PC-3 (cell line): ENCODE results near the gene CCL8. TPM values are rescaled to one million over a fixed set of nuclear protein-coding genes. Genes with fewer than 3 reads are reported as not detected.

Experiments
- ATAC-seq: fragments of 200-7000 bp; cut with Tn5 transposase; 2 replicates; pipeline ENCODE4 v1.9.1; 2020; ENCODE audit warnings: mild to moderate bottlenecking, moderate library complexity
- BruUV-seq: library from RNA; stranded (reverse); fragments of 400-500 nt; replicated peaks from 2 replicates; lab custom pipeline; 2021; lab: Mats Ljungman, UMichigan
- CTCF ChIA-PET: fragments of 300-600 bp; sonication (Branson Sonifier 250); formaldehyde crosslinking; loops from one replicate; lab custom pipeline; 2022; ENCODE audit warnings: antibody characterized with exemption; lab: Charles Lee
- POLR2A ChIA-PET: fragments of 300-600 bp; sonication (Branson Sonifier 250); formaldehyde crosslinking; loops from one replicate; lab custom pipeline; 2022; ENCODE audit warnings: antibody characterized with exemption; ENCODE audit not compliant: unreplicated experiment; lab: Charles Lee
- DNase-seq: peaks from one replicate; pipeline ENCODE4 v3.0.0-alpha.2; 2015
- H2AFZ ChIP-seq: fragments of 300-600 bp; sonication (generic); 2 replicates; pipeline ENCODE4 v1.6.0; 2016; ENCODE audit warnings: antibody characterized with exemption, low read length
- H3F3A ChIP-seq: fragments of 300-600 bp; sonication (generic); one replicate; pipeline ENCODE4 v1.6.0; 2017; ENCODE audit warnings: antibody characterized with exemption, low read length, control low read depth, mild to moderate bottlenecking; ENCODE audit not compliant: unreplicated experiment
- H3K27ac ChIP-seq: fragments of 300-600 bp; sonication (generic); 2 replicates; pipeline ENCODE4 v1.5.1; 2016; ENCODE audit warnings: mild to moderate bottlenecking, low read length
- H3K27me3 ChIP-seq: fragments of 300-600 bp; sonication (generic); 2 replicates; pipeline ENCODE4 v1.6.1; 2016; ENCODE audit warnings: low read length, mixed read lengths
- H3K36me3 ChIP-seq: fragments of 300-600 bp; sonication (generic); 2 replicates; pipeline ENCODE4 v1.6.1; 2016; ENCODE audit warnings: low read depth, mixed run types, low read length, mixed read lengths
- H3K4me1 ChIP-seq: fragments of 300-600 bp; sonication (generic); 2 replicates; pipeline ENCODE4 v1.5.1; 2016; ENCODE audit warnings: low read length; ENCODE audit not compliant: insufficient read depth
- H3K4me2 ChIP-seq: fragments of 300-600 bp; sonication (generic); 2 replicates; pipeline ENCODE4 v1.6.0; 2016; ENCODE audit warnings: low read length
- H3K4me3 ChIP-seq: fragments of 300-600 bp; sonication (generic); 2 replicates; pipeline ENCODE4 v1.5.1; 2016; ENCODE audit warnings: mild to moderate bottlenecking, low read length, mixed read lengths
- H3K79me2 ChIP-seq: fragments of 300-600 bp; sonication (generic); 2 replicates; pipeline ENCODE4 v1.6.1; 2017; ENCODE audit warnings: low read length, mixed read lengths
- H3K9ac ChIP-seq: fragments of 300-600 bp; sonication (generic); 2 replicates; pipeline ENCODE4 v1.6.0; 2016; ENCODE audit warnings: mild to moderate bottlenecking, low read length
- H3K9me2 ChIP-seq: fragments of 300-600 bp; sonication (generic); replicated peaks from 2 replicates; pipeline ENCODE4 v1.6.1; 2016; ENCODE audit warnings: mixed run types, low read length, mixed read lengths
- H3K9me3 ChIP-seq: fragments of 300-600 bp; sonication (generic); 2 replicates; pipeline ENCODE4 v1.6.1; 2016; ENCODE audit warnings: low read length, mixed read lengths
- H4K20me1 ChIP-seq: fragments of 300-600 bp; sonication (generic); 2 replicates; pipeline ENCODE4 v1.6.1; 2016; ENCODE audit warnings: low read length, mixed read lengths
- CTCF ChIP-seq: fragments of 300-600 bp; sonication (generic); conservative IDR thresholded peaks from 2 replicates; pipeline ENCODE4 v1.5.1; 2017; ENCODE audit warnings: antibody characterized with exemption, low read depth, mild to moderate bottlenecking, low read length
- EZH2 ChIP-seq: fragments of 300-600 bp; sonication (generic); IDR thresholded peaks from one replicate; pipeline ENCODE4 v1.6.1; 2017; ENCODE audit warnings: antibody characterized with exemption, mild to moderate bottlenecking, low read length; ENCODE audit not compliant: unreplicated experiment
- EZH2phosphoT487 ChIP-seq: fragments of 300-600 bp; sonication (generic); IDR thresholded peaks from 2 replicates; pipeline ENCODE4 v1.6.1; 2018; ENCODE audit warnings: mild to moderate bottlenecking, antibody characterized with exemption, low read length, borderline replicate concordance
- intact Hi-C: fragments of 100-400 bp; cut with micrococcal nuclease; formaldehyde crosslinking; loops from 2 replicates; pipeline ENCODE4 v1.9.0; 2023
- total RNA-seq: library from RNA; depleted of rRNA; stranded (reverse); fragments of >200 nt; gene quantifications from 2 replicates; pipeline ENCODE4 v1.2.3, GENCODE V29; 2014

CCL8 gene
- total RNA-seq, 1 experiment from 2014 or later, result not detected

- Histone ChIP-seq H3K9ac (no peak overlapping the region), H3K36me3 (no peaks in the 10 kb centered on the region), H3K4me1 (no peaks in the 10 kb centered on the region), H4K20me1 (no peaks in the 10 kb centered on the region), H3K27ac (no peak overlapping the region), H3K9me2 (no peaks in the 10 kb centered on the region), H3K4me2 (no peak overlapping the region), H3F3A (no peaks in the 10 kb centered on the region), H3K9me3 (no peaks in the 10 kb centered on the region), H3K27me3 (no peaks in the 10 kb centered on the region), H2AFZ (no peak overlapping the region), H3K4me3 (no peak overlapping the region), H3K79me2 (no peaks in the 10 kb centered on the region)
- CTCF ChIA-PET, result no interaction called here
- no TSS peak for BruUV-seq
- TF ChIP-seq EZH2phosphoT487 (no peak), CTCF (no peak), EZH2 (no peak)
- POLR2A ChIA-PET, result no interaction called here
- ATAC-seq, result no peak
- no peak for DNase-seq
- intact Hi-C loops, result no loop called here
These were observed 18.5 kb downstream of the CCL8 start for GRCh38 chr17:34337701-34338100.

GRCh38 chr17:34339138-34339770, 20.0 kb downstream of the CCL8 start:
- no peak overlapping the region for H2AFZ ChIP-seq
- intact Hi-C loops, result no loop called here
- ChIA-PET CTCF (no interaction called here), POLR2A (no interaction called here)
- H3K4me2 ChIP-seq, result no peak overlapping the region
- H4K20me1 ChIP-seq, result no peaks in the 10 kb centered on the region
- H3K9ac ChIP-seq, result no peak overlapping the region
- no peaks in the 10 kb centered on the region for H3K36me3 ChIP-seq
- no peaks in the 10 kb centered on the region for H3K9me2 ChIP-seq
- TF ChIP-seq EZH2phosphoT487 (no peak), EZH2 (no peak), CTCF (no peak)
- no peak overlapping the region for H3K27ac ChIP-seq
- BruUV-seq, result no TSS peak
- no peaks in the 10 kb centered on the region for H3F3A ChIP-seq
- no peaks in the 10 kb centered on the region for H3K79me2 ChIP-seq
- no peak overlapping the region for H3K4me3 ChIP-seq
- DNase-seq (no peak), ATAC-seq (no peak)
- no peaks in the 10 kb centered on the region for H3K9me3 ChIP-seq
- no peaks in the 10 kb centered on the region for H3K27me3 ChIP-seq
- H3K4me1 ChIP-seq, result no peaks in the 10 kb centered on the region

- Histone ChIP-seq H3K27me3 (no peaks in the 10 kb centered on the region), H3K27ac (no peak overlapping the region), H2AFZ (no peak overlapping the region), H3K36me3 (no peaks in the 10 kb centered on the region), H3K9me2 (no peaks in the 10 kb centered on the region), H4K20me1 (no peaks in the 10 kb centered on the region), H3K9ac (no peak overlapping the region), H3K79me2 (no peaks in the 10 kb centered on the region), H3K9me3 (no peaks in the 10 kb centered on the region), H3K4me3 (no peak overlapping the region), H3F3A (no peaks in the 10 kb centered on the region), H3K4me2 (no peak overlapping the region), H3K4me1 (no peaks in the 10 kb centered on the region)
- intact Hi-C loops, result no loop called here
- no peak for DNase-seq
- TF ChIP-seq CTCF (no peak), EZH2phosphoT487 (no peak), EZH2 (no peak)
- no peak for ATAC-seq
- ChIA-PET POLR2A (no interaction called here), CTCF (no interaction called here)
- BruUV-seq, result no TSS peak
These were observed 22.7 kb downstream of the CCL8 start for GRCh38 chr17:34341916-34342315.
